HPDE6-E6E7 (cell line): ENCODE measurements around the gene DIPK1B.

Source experiments
- DNase-seq: peaks from one replicate; pipeline ENCODE4 v3.0.0; 2011; ENCODE audit warnings: missing footprints; ENCODE audit errors: extremely low spot score

DIPK1B gene

GRCh38 chr9:136769710-136770191 is 57.4 kb downstream of the DIPK1B start:
- DNase-seq = no peak

GRCh38 chr9:136771907-136772415 is 59.6 kb downstream of the DIPK1B start:
- no peak for DNase-seq

GRCh38 chr9:136773386-136774044 is 61.1 kb downstream of the DIPK1B start:
- DNase-seq = no peak
